Renal cortical epithelial cell (primary cell): ENCODE data around the gene TNNT2. TPM values are rescaled to one million over a fixed set of nuclear protein-coding genes. Genes with fewer than 3 reads are reported as not detected.

Source experiments
- DNase-seq: peaks from one replicate; pipeline ENCODE4 v3.0.0-alpha.2; 2011; ENCODE audit warnings: low read depth
- total RNA-seq: library from RNA; depleted of rRNA; stranded (reverse); fragments of >200 nt; gene quantifications from 2 replicates; pipeline ENCODE4 v1.2.3, GENCODE V29; 2014

The TNNT2 gene
- total RNA-seq, 1 donor from 2014 or later = 0.25 TPM

- no peak for DNase-seq
Observed at GRCh38 chr1:201334325-201335173, 42.9 kb downstream of the TNNT2 start.

- no peak for DNase-seq
Observed at GRCh38 chr1:201332616-201333335, 44.7 kb downstream of the TNNT2 start.

- no peak for DNase-seq
Observed at GRCh38 chr1:201332021-201332420, 45.5 kb downstream of the TNNT2 start.

- no peak for DNase-seq
Observed at GRCh38 chr1:201331166-201331565, 46.3 kb downstream of the TNNT2 start.

DNA sequence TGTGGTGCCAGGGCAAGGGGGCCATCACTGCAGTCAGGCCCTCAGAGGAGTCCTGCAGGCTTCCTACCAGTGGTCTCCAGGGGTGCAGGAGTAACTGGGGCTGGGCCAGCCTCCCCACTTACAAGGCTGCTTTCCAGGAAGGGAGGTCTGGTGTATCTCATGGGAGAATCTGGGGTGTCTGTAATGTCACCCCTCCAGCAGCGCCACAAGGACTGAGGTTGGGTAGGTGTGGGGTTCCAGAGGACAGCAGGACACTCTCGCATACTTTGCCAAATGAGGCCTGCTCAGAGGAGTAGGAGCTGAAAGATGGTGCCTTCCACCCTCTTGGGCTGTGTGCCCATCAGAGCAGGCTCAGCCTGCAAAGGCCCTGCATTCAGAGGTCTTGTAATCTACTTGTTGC lies 46.9 kb downstream of the TNNT2 start:
- no peak for DNase-seq

DNA sequence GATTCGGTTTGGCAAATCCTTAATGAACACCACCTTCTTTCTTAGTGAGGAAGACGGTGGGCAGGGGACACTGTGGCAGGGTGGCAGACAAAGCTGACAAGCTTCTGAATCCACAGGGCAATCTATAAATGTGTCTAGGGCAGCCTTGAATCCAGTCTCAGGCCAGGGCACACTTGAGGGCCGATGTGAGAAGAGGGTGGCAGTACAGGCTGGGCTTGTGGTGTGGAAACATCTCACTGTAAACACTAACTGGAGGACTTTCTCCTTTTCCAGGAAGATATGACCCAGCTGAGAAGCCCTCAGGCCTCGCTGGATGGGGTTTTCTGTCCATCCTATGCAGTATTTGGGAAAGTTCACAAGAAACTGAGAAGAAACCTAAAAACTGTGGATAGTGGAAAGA lies 47.7 kb downstream of the TNNT2 start:
- no peak for DNase-seq

DNA sequence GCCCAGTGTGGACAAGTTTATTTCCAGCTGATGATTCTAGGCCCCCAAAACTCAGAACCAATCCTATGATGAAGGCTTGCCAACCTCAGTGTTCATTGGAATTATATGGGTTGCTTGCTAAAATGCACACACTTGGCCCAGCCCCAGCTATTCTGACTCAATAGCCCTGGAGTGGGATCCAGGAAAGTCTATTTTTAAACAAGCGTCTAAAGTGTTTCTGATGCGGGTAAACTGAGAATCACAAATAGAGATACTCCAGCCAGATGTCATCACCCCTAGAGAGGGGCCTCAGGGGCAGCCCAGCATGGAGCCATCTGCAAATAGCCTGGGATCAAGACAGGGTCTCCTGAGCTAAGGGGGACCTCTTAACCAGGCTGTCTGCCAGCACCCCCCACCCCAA lies 48.2 kb downstream of the TNNT2 start:
- no peak for DNase-seq

DNA sequence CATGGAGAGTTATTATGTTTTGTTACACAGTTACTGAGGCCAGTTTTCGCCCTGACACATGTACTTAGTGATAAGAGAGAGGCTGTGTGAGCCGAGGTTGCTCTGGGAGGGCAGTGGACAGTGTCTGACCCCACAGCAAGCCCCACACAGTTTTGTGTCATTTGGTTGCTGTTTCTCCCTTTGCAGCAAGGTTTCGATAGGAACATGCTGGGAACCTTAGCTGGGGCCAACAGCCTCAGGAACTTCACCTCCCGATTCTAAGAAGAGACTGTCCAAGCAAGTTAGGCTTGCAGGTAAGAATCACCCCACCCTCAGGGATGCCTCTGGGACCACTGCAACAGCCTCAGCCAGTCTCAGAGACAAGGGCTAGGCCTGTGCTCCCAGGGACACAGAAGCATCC lies 48.9 kb downstream of the TNNT2 start:
- no peak for DNase-seq

DNA sequence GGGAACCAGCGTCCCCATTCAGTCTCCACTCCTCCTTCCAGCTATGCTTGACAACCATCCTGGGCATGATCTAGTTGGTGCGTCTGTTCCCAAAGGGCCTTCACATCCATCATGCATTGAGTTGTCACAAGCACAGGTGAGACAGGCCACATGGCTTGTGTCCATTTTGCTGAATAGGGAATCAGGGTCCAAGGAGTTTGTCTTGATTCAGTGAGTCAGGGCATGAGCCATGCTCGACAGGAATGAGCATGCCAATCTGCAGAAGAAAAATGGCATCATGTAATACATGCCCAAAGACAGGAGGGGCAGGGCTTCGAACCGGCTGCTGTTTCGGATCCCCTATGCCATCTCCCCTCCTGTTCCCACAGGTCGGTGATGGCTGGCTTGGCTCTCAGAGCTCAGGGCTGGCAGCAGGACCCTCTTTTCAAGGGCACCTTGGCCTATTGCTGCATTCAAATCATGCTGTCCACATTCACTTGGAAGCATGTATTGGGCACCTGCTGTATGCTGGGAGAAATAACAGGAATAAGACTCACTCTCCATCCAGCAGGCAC lies 49.7 kb downstream of the TNNT2 start:
- DNase-seq = no peak

- no peak for DNase-seq
Observed at GRCh38 chr1:201326710-201327109, 50.8 kb downstream of the TNNT2 start.

DNA sequence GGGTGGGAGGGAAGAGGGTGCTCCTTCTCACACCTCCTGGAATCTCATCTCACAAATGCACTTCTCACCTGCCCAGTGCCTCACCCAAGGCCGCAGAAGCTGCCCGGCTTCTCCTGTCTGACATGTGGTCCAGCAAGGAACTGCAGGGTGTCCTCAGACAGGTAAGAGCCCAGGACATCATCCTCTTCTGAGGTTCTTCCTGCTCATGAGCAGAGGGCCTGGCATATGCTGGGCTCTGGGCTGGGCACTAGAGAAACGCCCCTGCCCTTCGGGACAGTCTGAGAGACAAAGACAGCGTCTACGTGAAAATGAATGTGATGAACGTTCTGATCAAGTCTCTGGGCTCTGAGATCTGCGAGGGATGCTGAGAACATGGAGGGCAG lies 51.8 kb downstream of the TNNT2 start:
- DNase-seq = no peak

DNA sequence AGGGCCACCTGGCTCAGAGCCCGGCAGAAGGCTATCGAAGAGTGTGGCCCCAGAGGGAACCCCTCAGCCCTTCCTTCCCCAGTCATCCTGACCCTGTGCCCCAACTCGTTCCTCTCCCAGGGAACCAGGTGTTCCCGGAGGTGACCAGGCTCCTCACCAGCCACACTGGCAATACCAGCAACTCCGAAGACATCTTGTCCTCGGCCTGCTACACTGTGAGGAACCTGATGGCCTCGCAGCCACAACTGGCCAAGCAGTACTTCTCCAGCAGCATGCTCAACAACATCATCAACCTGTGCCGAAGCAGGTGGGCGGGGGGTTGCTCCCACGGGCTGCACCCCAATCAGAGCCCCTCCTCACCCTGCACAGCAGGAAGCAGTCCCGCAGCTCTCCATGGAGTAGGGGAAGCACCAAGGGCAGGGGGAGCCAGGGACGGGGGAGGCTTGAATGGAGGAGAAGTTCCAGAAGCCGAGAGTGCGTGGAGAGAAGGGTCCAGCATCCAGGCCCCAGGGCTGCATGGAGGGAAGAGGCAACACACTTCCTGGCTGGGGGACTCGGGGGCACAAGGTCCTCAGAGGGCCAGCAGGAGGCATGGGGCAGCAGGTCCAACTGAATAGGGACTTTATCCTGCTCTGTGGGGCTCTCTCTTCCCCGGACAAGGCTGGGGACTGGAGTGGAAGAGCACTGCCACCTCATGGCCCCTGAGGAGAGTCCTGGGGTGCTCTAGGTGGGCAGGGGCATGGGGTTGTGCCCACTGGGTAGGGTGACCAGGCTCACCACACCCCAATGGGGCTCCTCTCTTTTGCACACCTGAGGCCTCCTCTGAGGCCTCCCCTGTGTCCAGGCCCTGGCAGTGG lies 52.4 kb downstream of the TNNT2 start:
- DNase-seq = no peak

DNA sequence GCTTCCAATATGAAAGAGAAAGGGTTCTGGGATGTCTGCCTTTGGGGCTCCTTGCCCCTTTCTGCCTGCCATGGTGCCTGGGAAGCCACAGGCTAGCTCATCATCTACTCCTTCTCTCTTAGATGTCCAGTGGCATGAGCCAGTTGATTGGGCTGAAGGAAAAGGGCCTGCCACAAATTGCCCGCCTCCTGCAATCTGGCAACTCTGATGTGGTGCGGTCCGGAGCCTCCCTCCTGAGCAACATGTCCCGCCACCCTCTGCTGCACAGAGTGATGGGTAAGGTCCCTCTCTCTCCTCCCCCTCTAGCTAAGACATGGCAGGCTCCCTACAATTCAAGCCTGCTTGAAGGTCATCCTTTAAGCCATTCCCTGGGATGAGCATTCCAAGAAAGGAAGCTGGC lies 53.2 kb downstream of the TNNT2 start:
- DNase-seq = no peak

GRCh38 chr1:201322653-201323510 lies 54.6 kb downstream of the TNNT2 start:
- no peak for DNase-seq

DNA sequence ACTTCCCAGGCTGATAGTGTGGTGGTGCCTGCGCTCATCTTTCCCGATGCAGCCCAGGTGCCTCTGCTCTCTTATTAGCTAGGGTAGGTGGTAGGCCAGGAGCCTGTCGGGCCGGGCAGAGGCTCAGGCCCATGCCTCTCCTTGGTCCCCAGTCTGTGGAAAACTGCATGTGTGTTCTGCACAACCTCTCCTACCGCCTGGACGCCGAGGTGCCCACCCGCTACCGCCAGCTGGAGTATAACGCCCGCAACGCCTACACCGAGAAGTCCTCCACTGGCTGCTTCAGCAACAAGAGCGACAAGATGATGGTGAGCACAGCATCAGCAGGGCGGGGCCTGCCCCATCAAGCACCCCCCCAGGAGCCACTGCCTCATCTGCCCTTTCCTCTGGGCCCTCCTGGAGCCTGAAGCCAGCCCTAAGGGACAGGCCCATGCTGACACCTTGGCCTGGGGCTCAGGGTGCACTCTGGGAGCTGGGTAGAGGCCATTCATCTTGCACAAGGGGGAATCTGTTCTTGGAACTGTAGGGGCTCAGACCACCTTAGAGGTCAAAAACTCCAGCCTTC lies 55.6 kb downstream of the TNNT2 start:
- no peak for DNase-seq

- DNase-seq = no peak
Observed at GRCh38 chr1:201320168-201320788, 57.2 kb downstream of the TNNT2 start.

DNA sequence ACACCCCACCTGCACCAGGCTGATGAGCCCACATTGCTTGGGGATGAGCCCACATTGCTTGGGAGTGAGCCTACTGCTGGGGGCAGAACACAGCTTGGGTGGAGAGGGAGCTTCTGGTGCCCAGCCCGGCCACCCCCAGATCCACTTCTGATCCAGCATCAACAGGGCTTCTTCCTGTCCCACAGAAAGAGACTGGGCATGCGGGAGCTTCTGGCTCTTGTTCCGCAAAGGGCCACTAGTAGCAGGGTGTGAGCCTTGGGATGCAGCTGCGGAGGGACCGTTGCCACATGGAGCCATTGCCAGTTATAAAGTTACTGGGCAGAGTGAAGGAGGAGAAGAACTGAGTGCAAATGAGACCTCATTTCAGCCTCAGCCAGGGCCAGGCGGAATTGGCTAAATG lies 57.8 kb downstream of the TNNT2 start:
- DNase-seq = no peak

GRCh38 chr1:201318504-201319340 lies 58.8 kb downstream of the TNNT2 start:
- DNase-seq = no peak

GRCh38 chr1:201317551-201317950 lies 59.9 kb downstream of the TNNT2 start:
- no peak for DNase-seq
